ENCODE data around the gene S100A13. TPM values are rescaled to one million over a fixed set of nuclear protein-coding genes. Genes with fewer than 3 reads are reported as not detected.

S100A13 gene
- total RNA-seq, 1 experiment from 2014 or later, result 74.0 TPM

DNA sequence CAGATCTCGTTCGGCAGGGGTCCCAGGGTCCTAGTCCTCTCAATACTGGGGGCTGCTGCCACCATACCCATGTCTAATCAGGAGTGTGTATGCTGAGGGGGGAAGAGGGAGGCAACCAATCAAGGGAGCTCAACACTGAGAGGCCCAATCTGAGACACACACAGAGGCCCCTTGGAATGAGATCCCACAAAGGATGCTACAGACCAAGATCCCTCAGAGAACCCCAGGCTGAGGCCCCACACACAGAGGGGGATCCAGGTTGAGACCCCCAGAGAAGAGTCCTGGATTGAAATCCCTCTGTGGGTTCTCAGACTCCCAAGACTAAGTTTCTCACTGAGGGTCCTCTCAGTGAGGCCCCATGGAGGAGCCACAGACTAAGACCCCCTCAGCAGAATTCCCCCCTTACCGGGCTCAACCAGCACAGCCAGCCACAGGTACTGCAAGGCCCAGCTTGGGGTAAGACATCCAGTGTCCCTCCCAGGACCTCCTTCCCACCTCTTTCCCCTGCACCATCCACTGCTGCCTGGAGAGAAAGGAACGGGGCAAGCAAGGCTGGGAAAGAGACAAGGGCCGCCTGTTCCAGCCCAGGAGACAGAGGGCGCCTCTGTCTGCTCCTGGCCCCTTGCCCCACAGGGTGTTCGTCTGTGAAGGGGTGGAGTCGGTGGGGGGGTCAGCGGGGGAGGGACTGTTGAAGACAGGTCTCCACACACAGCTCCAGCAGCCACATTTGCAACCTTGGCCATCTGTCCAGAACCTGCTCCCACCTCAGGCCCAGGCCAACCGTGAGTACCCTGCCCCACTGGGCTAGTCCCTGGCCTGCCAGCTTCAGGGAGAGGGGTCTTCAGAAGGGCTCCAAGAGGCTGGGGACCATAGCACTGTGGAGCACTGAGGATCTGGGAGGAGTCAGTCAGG lies 666 bp upstream of the S100A13 start, which contains the start of gene S100A1:
TSS of gene S100A1 (plus strand) at position 720 of the 912 bp plus-strand sequence. CDS start 2,088 bp downstream, outside the sequence.
- no peaks in the 10 kb centered on the region for H3K27me3 ChIP-seq (replicated peaks)
- H3K9me3 ChIP-seq (replicated peaks), result no peaks in the 10 kb centered on the region
- H3K4me3 ChIP-seq, result peak within 1 kb of the TSS; percentile 41
- peak within 1 kb of the TSS; percentile 89 for H3K27ac ChIP-seq
- DNase-seq (ENCODE audit: low read depth in 1 of 2, low spot score in 2 of 2), result no peak
- H3K4me1 ChIP-seq (replicated peaks), result peaks cover 31% of the 10 kb centered on the region
- H3K36me3 ChIP-seq, result peaks cover 22% of the 10 kb centered on the region

- Histone ChIP-seq H3K27me3 (replicated peaks) (no peaks in the 10 kb centered on the region), H3K4me3 (peak overlapping the region; percentile 41), H3K4me1 (replicated peaks) (peaks cover 30% of the 10 kb centered on the region), H3K27ac (peak overlapping the region; percentile 89), H3K9me3 (replicated peaks) (no peaks in the 10 kb centered on the region), H3K36me3 (peaks cover 31% of the 10 kb centered on the region)
- no peak for DNase-seq (ENCODE audit: low read depth in 1 of 2, low spot score in 2 of 2)
These were observed 815 bp downstream of the S100A13 start for GRCh38 chr1:153626477-153626903.

GRCh38 chr1:153624965-153625611 lies 2.2 kb downstream of the S100A13 start:
- Histone ChIP-seq H3K9me3 (replicated peaks) (no peaks in the 10 kb centered on the region), H3K4me3 (no peak overlapping the region), H3K27me3 (replicated peaks) (no peaks in the 10 kb centered on the region), H3K4me1 (replicated peaks) (peaks cover 27% of the 10 kb centered on the region), H3K36me3 (peaks cover 33% of the 10 kb centered on the region), H3K27ac (no peak overlapping the region)
- no peak for DNase-seq (ENCODE audit: low read depth in 1 of 2, low spot score in 2 of 2)

- H3K36me3 ChIP-seq, result peaks cover 47% of the 10 kb centered on the region
These were observed 4.2 kb downstream of the S100A13 start for GRCh38 chr1:153623101-153623500.

GRCh38 chr1:153619171-153619570 lies 8.1 kb downstream of the S100A13 start:
- no peak overlapping the region for H3K27ac ChIP-seq
- no peak overlapping the region for H3K4me3 ChIP-seq
- no peaks in the 10 kb centered on the region for H3K9me3 ChIP-seq (replicated peaks)
- no peak for DNase-seq (ENCODE audit: low read depth in 1 of 2, low spot score in 2 of 2)
- peaks cover 8% of the 10 kb centered on the region for H3K4me1 ChIP-seq (replicated peaks)
- H3K27me3 ChIP-seq (replicated peaks), result no peaks in the 10 kb centered on the region
- peaks cover 36% of the 10 kb centered on the region for H3K36me3 ChIP-seq

More at GRCh38 chr1:153623101-153623500, 4.2 kb downstream of the S100A13 start:
- Histone ChIP-seq H3K27me3 (replicated peaks) (no peaks in the 10 kb centered on the region), H3K4me1 (replicated peaks) (peaks cover 27% of the 10 kb centered on the region), H3K9me3 (replicated peaks) (no peaks in the 10 kb centered on the region), H3K27ac (no peak overlapping the region), H3K4me3 (no peak overlapping the region)
- no peak for DNase-seq (ENCODE audit: low read depth in 1 of 2, low spot score in 2 of 2)

DNA sequence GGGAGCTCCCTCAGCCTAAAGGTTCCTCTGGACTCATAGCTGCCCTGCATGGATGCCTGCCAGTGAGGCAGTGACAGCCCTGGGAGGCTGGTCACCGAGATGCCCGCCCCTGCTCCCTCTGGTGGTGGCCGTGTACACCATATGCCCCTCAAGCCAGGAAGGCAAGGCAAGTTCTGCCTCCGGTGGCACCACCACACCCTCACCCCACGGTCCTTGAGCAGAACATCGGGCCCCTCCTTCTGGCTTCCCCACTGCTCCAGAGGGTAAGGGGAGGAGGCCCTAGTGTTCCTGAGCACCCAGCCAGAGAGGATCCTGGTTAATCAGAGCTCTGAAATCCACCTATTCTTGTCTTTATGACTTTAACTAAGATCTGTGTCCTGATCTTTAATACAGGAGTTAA lies 9.6 kb downstream of the S100A13 start:
- H3K36me3 ChIP-seq, result peaks cover 29% of the 10 kb centered on the region
- H3K27me3 ChIP-seq (replicated peaks), result no peaks in the 10 kb centered on the region
- no peaks in the 10 kb centered on the region for H3K9me3 ChIP-seq (replicated peaks)
- peak; percentile 68 to 91 for DNase-seq (ENCODE audit: low read depth in 1 of 2, low spot score in 2 of 2)
- no peak overlapping the region for H3K4me3 ChIP-seq
- no peak overlapping the region for H3K27ac ChIP-seq
- peaks cover 10% of the 10 kb centered on the region for H3K4me1 ChIP-seq (replicated peaks)

DNA sequence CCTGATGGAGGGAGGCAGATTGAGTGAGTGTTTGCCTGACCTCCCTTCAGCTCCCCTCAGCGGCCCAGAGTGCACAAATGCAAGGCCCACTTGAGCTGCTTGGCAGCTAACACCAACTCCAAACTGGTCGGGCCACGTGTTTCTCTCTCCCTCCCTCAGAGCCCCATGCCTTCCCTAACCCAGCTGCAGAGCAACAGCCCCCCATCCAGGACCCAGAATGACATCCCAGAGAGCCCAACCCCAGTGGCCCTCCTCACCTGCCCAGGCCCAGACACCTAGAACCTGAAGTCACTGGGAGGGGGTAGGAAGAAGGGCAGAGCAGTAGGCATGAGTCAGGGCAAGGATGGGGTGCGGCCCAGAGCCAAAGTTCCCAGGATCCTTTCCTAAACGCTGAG lies 10.4 kb downstream of the S100A13 start:
- Histone ChIP-seq H3K36me3 (peaks cover 22% of the 10 kb centered on the region), H3K4me3 (no peak overlapping the region), H3K27ac (no peak overlapping the region), H3K27me3 (replicated peaks) (no peaks in the 10 kb centered on the region), H3K4me1 (replicated peaks) (peaks cover 18% of the 10 kb centered on the region), H3K9me3 (replicated peaks) (no peaks in the 10 kb centered on the region)
- DNase-seq (ENCODE audit: low read depth in 1 of 2, low spot score in 2 of 2), result no peak

DNA sequence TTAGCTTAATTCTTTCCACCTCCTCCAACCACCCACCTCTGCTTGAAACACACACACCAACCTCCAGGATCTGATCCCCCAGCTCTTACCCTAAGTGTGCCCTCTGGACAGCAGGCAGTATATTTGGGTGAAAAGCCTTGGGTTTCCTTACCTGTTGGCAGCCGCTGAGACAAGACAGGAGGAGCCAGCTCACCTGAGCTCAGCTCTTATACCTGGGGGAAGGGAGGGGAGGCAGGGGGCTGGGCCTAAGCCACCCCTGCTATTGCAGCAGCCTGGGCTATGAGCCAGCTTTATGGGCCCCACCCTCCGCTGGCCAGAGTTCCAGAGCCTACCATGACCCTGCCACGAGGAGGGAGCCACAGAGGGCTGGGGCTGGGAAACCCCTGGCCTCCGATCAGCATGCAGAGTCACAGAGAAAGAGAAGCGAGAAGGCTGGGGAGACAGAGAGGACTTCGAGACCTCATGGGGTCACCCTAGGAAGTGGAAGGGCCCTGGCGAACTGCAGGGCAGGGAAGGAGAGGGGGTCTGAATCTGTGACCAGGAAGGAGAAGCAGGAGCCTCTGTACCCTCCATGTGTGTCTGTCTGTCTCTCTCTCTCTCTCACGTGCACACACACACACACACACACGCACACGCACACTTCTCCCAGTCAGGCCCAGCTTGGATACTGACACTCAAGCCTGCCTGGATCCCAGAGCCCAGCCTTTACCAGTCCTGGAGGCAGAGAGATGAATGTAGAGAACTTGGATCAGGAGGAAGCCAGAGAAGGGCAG lies 11.0 kb downstream of the S100A13 start, which contains the start of gene S100A14:
TSS of gene S100A14 (minus strand) at position 182 of the 773 bp plus-strand sequence. CDS start 467 bp downstream, outside the sequence.
- H3K4me3 ChIP-seq, result no peak within 1 kb of the TSS
- no peak within 1 kb of the TSS for H3K27ac ChIP-seq
- H3K9me3 ChIP-seq (replicated peaks), result no peaks in the 10 kb centered on the region
- H3K27me3 ChIP-seq (replicated peaks), result no peaks in the 10 kb centered on the region
- DNase-seq (ENCODE audit: low read depth in 1 of 2, low spot score in 2 of 2), result no peak
- H3K36me3 ChIP-seq, result peaks cover 19% of the 10 kb centered on the region
- H3K4me1 ChIP-seq (replicated peaks), result peaks cover 21% of the 10 kb centered on the region

DNA sequence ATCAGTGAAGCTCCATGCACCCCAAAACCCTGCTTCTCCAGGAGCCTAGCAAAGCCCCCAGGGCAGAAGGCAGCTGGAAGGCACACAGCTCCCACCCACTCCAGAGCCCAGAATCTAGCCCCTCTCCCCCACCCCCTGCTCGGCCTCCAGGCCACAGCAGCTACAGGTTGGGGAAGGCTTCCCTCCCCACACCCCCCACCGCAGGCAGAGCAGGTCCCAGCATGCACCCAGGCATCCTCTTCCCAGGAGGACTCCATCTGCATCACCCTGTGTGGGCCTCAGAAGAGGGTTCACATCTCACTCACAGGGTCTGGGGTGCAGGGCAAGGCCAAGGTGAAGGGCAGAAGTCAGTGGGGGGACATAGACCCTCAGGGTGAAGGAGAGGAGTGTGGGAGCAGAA lies 11.9 kb downstream of the S100A13 start:
- Histone ChIP-seq H3K9me3 (replicated peaks) (no peaks in the 10 kb centered on the region), H3K4me1 (replicated peaks) (peaks cover 27% of the 10 kb centered on the region), H3K27ac (no peak overlapping the region), H3K4me3 (no peak overlapping the region), H3K36me3 (peaks cover 19% of the 10 kb centered on the region), H3K27me3 (replicated peaks) (no peaks in the 10 kb centered on the region)
- DNase-seq (ENCODE audit: low read depth in 1 of 2, low spot score in 2 of 2), result no peak

- DNase-seq (ENCODE audit: low read depth in 1 of 2, low spot score in 2 of 2), result no peak
- H3K27me3 ChIP-seq (replicated peaks), result no peaks in the 10 kb centered on the region
- no peak overlapping the region for H3K4me3 ChIP-seq
- no peak overlapping the region for H3K27ac ChIP-seq
- H3K9me3 ChIP-seq (replicated peaks), result no peaks in the 10 kb centered on the region
- peaks cover 32% of the 10 kb centered on the region for H3K4me1 ChIP-seq (replicated peaks)
- peaks cover 16% of the 10 kb centered on the region for H3K36me3 ChIP-seq
These were observed 12.4 kb downstream of the S100A13 start for GRCh38 chr1:153614906-153615305.

- Histone ChIP-seq H3K27me3 (replicated peaks) (no peaks in the 10 kb centered on the region), H3K9me3 (replicated peaks) (no peaks in the 10 kb centered on the region), H3K4me3 (no peak overlapping the region), H3K4me1 (replicated peaks) (peaks cover 38% of the 10 kb centered on the region), H3K36me3 (peaks cover 12% of the 10 kb centered on the region), H3K27ac (no peak overlapping the region)
- no peak for DNase-seq (ENCODE audit: low read depth in 1 of 2, low spot score in 2 of 2)
These were observed 13.0 kb downstream of the S100A13 start for GRCh38 chr1:153614189-153614900.

DNA sequence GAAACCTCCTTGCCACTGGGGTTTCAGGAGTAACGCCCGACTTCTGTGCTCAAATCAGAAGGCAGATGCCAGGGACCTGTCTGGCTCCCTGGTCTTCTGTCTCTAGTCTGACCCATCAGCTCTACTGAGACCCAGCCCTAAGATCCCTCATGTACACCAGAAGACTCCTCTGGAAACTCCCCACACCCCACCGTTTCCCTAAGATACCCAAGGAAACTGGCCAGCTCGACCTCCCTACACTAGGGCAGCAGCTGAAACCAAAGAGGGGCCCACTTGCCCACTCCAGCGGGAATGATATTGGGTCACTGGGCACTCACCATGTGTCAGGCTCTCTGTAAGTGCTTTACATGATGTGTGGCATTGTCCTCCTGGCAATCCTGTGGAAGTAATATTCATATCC lies 13.9 kb downstream of the S100A13 start:
- Histone ChIP-seq H3K4me1 (replicated peaks) (peaks cover 47% of the 10 kb centered on the region), H3K27me3 (replicated peaks) (no peaks in the 10 kb centered on the region), H3K27ac (no peak overlapping the region), H3K36me3 (peaks cover 7% of the 10 kb centered on the region), H3K4me3 (no peak overlapping the region), H3K9me3 (replicated peaks) (no peaks in the 10 kb centered on the region)
- DNase-seq (ENCODE audit: low read depth in 1 of 2, low spot score in 2 of 2), result no peak

DNA sequence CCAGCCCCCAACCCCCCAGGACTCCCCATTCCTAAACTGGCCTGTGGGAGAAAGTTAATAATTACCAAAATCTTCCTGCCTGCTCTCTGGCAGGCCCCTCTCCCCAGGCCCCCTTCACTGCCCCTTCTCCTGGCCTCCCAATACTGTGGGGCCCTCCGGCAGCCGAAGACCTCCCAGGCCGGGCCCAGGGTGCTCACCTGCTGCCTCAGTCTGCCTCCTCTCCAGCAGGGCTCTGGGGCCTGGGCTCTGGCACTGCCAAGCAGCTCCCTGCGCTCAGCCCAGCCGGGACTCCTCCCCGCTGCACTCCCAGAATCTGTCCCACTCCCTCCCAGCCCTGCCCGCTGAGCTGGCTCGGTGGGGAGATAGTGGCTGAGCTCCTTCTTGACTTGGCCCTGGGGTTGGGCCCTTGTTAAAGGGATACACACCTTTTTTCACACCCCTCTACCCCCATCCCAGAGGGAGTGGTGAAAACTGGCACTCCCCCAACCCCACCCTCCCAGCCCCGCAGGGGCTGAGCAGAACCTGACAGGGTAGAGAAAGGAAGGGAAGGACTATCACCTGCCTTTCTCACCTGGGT lies 14.5 kb downstream of the S100A13 start, which contains the start of gene S100A16:
TSS of gene S100A16 (minus strand) at position 383 of the 577 bp plus-strand sequence. CDS start 4,986 bp downstream, outside the sequence.
- no peak for DNase-seq (ENCODE audit: low read depth in 1 of 2, low spot score in 2 of 2)
- no peaks in the 10 kb centered on the region for H3K27me3 ChIP-seq (replicated peaks)
- H3K9me3 ChIP-seq (replicated peaks), result no peaks in the 10 kb centered on the region
- H3K4me3 ChIP-seq, result peak within 1 kb of the TSS; percentile 41
- H3K36me3 ChIP-seq, result peaks cover 6% of the 10 kb centered on the region
- peaks cover 52% of the 10 kb centered on the region for H3K4me1 ChIP-seq (replicated peaks)
- no peak within 1 kb of the TSS for H3K27ac ChIP-seq
